GM23248 (cell line): ENCODE measurements around the gene SPTLC2.

Experiments used
- EZH2 ChIP-seq: fragments of 200-600 bp; sonication (generic); IDR thresholded peaks from 2 replicates; pipeline ENCODE4 v1.6.1; 2018; ENCODE audit warnings: antibody characterized with exemption, mild to moderate bottlenecking; ENCODE audit not compliant: insufficient read depth, poor library complexity, severe bottlenecking
- EZH2phosphoT487 ChIP-seq: fragments of 200-600 bp; sonication (generic); IDR thresholded peaks from 2 replicates; pipeline ENCODE4 v1.6.1; 2018; ENCODE audit warnings: antibody characterized with exemption, moderate library complexity, mild to moderate bottlenecking, low read depth; ENCODE audit not compliant: insufficient read depth

DNA sequence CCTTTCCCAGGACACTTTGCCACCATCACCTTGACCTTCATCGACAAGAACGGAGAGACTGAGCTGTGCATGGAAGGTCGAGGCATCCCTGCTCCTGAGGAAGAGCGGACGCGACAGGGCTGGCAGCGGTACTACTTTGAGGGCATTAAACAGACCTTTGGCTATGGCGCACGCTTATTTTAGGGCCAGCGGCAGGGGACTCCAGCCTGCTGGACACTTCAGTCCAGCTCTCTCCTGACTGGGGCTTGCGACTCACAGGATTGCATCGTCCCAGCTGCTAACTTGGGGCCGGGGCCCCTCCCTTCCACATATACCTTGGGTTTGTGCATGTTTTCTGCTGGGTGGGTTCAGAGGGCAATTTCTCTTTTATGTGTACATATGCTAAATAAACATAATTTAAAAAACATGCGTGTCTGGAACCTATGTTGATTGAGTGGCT is 147.4 kb downstream of the SPTLC2 start:
- TF ChIP-seq EZH2phosphoT487: no peak
- TF ChIP-seq EZH2: no peak
